Measurements from ENCODE around the gene SV2A.
A peak's percentile ranks its signal among the peaks of the same experiment; 100 is the strongest.

SV2A gene

GRCh38 chr1:149916193-149916897 is 1.3 kb downstream of the SV2A start:
- WGBS (ENCODE audit: insufficient coverage, insufficient read length), result no CpG with 5 or more reads among the region's 9 CpGs
- Histone ChIP-seq H3K4me1 (ENCODE audit: control insufficient read depth, insufficient read depth, low read length) (peaks cover 3% of the 10 kb centered on the region; the same call in 1 of the 2 replicates), H3K4me3 (ENCODE audit: low read length) (peak overlapping the region; percentile 45), H3K27ac (ENCODE audit: low read length) (no peak overlapping the region), H3K9me3 (ENCODE audit: control insufficient read depth, insufficient read depth, low read length) (no peaks in the 10 kb centered on the region), H3K27me3 (ENCODE audit: control insufficient read depth, insufficient read depth, low read length) (no peaks in the 10 kb centered on the region), H3K36me3 (ENCODE audit: control insufficient read depth, insufficient read depth, low read length) (peaks cover 11% of the 10 kb centered on the region; the same call in 1 of the 2 replicates)
- no peak for DNase-seq (ENCODE audit: low read depth, low spot score)

- Histone ChIP-seq H3K27me3 (ENCODE audit: control insufficient read depth, insufficient read depth, low read length) (no peaks in the 10 kb centered on the region), H3K36me3 (ENCODE audit: control insufficient read depth, insufficient read depth, low read length) (peaks cover 11% of the 10 kb centered on the region; the same call in 1 of the 2 replicates), H3K27ac (ENCODE audit: low read length) (no peak overlapping the region), H3K9me3 (ENCODE audit: control insufficient read depth, insufficient read depth, low read length) (no peaks in the 10 kb centered on the region), H3K4me1 (ENCODE audit: control insufficient read depth, insufficient read depth, low read length) (peaks cover 3% of the 10 kb centered on the region; the same call in 1 of the 2 replicates), H3K4me3 (ENCODE audit: low read length) (no peak overlapping the region)
- no CpG with 5 or more reads among the region's 11 CpGs for WGBS (ENCODE audit: insufficient coverage, insufficient read length)
- DNase-seq (ENCODE audit: low read depth, low spot score), result no peak
Measured at GRCh38 chr1:149915429-149916192, 2.0 kb downstream of the SV2A start.

- Histone ChIP-seq H3K4me1 (ENCODE audit: control insufficient read depth, insufficient read depth, low read length) (peaks cover 3% of the 10 kb centered on the region; the same call in 1 of the 2 replicates), H3K36me3 (ENCODE audit: control insufficient read depth, insufficient read depth, low read length) (peaks cover 13% of the 10 kb centered on the region), H3K27me3 (ENCODE audit: control insufficient read depth, insufficient read depth, low read length) (no peaks in the 10 kb centered on the region), H3K4me3 (ENCODE audit: low read length) (no peak overlapping the region), H3K9me3 (ENCODE audit: control insufficient read depth, insufficient read depth, low read length) (no peaks in the 10 kb centered on the region), H3K27ac (ENCODE audit: low read length) (no peak overlapping the region)
- no CpG with 5 or more reads among the region's 1 CpG for WGBS (ENCODE audit: insufficient coverage, insufficient read length)
- DNase-seq (ENCODE audit: low read depth, low spot score), result no peak
Measured at GRCh38 chr1:149914545-149914944, 3.1 kb downstream of the SV2A start.

GRCh38 chr1:149906570-149907075 is 11.0 kb downstream of the SV2A start:
- no peaks in the 10 kb centered on the region for H3K4me1 ChIP-seq (ENCODE audit: control insufficient read depth, insufficient read depth, low read length)
- no peak overlapping the region for H3K27ac ChIP-seq (ENCODE audit: low read length)
- peaks cover 20% of the 10 kb centered on the region for H3K36me3 ChIP-seq (ENCODE audit: control insufficient read depth, insufficient read depth, low read length)
- no peaks in the 10 kb centered on the region for H3K27me3 ChIP-seq (ENCODE audit: control insufficient read depth, insufficient read depth, low read length)
- H3K4me3 ChIP-seq (ENCODE audit: low read length), result no peak overlapping the region
- no CpG with 5 or more reads among the region's 10 CpGs for WGBS (ENCODE audit: insufficient coverage, insufficient read length)
- no peak for DNase-seq (ENCODE audit: low read depth, low spot score)
- no peaks in the 10 kb centered on the region for H3K9me3 ChIP-seq (ENCODE audit: control insufficient read depth, insufficient read depth, low read length)

- no peaks in the 10 kb centered on the region for H3K9me3 ChIP-seq (ENCODE audit: control insufficient read depth, insufficient read depth, low read length)
- H3K4me3 ChIP-seq (ENCODE audit: low read length), result no peak overlapping the region
- H3K36me3 ChIP-seq (ENCODE audit: control insufficient read depth, insufficient read depth, low read length), result peaks cover 11% of the 10 kb centered on the region; the same call in 1 of the 2 replicates
- no peak overlapping the region for H3K27ac ChIP-seq (ENCODE audit: low read length)
- no peak for DNase-seq (ENCODE audit: low read depth, low spot score)
- no peaks in the 10 kb centered on the region for H3K27me3 ChIP-seq (ENCODE audit: control insufficient read depth, insufficient read depth, low read length)
- H3K4me1 ChIP-seq (ENCODE audit: control insufficient read depth, insufficient read depth, low read length), result no peaks in the 10 kb centered on the region; the same call in 1 of the 2 replicates
- WGBS (ENCODE audit: insufficient coverage, insufficient read length), result no CpG with 5 or more reads among the region's 5 CpGs
Measured at GRCh38 chr1:149903836-149904491, 13.7 kb downstream of the SV2A start.

GRCh38 chr1:149899460-149900284 is 18.0 kb downstream of the SV2A start, which contains the start of gene BOLA1:
BOLA1 (plus strand) TSS chr1:149899568; CDS start chr1:149900060, 492 bp downstream.
- Histone ChIP-seq H3K9me3 (ENCODE audit: control insufficient read depth, insufficient read depth, low read length) (no peaks in the 10 kb centered on the region), H3K27ac (ENCODE audit: low read length) (no peak within 1 kb of the TSS), H3K4me1 (ENCODE audit: control insufficient read depth, insufficient read depth, low read length) (no peaks in the 10 kb centered on the region; the same call in 1 of the 2 replicates), H3K36me3 (ENCODE audit: control insufficient read depth, insufficient read depth, low read length) (no peaks in the 10 kb centered on the region), H3K27me3 (ENCODE audit: control insufficient read depth, insufficient read depth, low read length) (no peaks in the 10 kb centered on the region), H3K4me3 (ENCODE audit: low read length) (peak within 1 kb of the TSS; percentile 16; the same call in 1 of the 2 replicates)
- DNase-seq (ENCODE audit: low read depth, low spot score), result no peak
- no CpG with 5 or more reads among the region's 65 CpGs for WGBS (ENCODE audit: insufficient coverage, insufficient read length)

- no CpG with 5 or more reads among the region's 4 CpGs for WGBS (ENCODE audit: insufficient coverage, insufficient read length)
- H3K27ac ChIP-seq (ENCODE audit: low read length), result no peak overlapping the region
Measured at GRCh38 chr1:149896575-149896974, 21.1 kb downstream of the SV2A start.

GRCh38 chr1:149888999-149889289 is 28.7 kb downstream of the SV2A start:
- Histone ChIP-seq H3K36me3 (ENCODE audit: control insufficient read depth, insufficient read depth, low read length) (no peaks in the 10 kb centered on the region), H3K27ac (ENCODE audit: low read length) (no peak overlapping the region), H3K4me1 (ENCODE audit: control insufficient read depth, insufficient read depth, low read length) (no peaks in the 10 kb centered on the region), H3K27me3 (ENCODE audit: control insufficient read depth, insufficient read depth, low read length) (no peaks in the 10 kb centered on the region), H3K9me3 (ENCODE audit: control insufficient read depth, insufficient read depth, low read length) (no peaks in the 10 kb centered on the region), H3K4me3 (ENCODE audit: low read length) (no peak overlapping the region; the same call in 1 of the 2 replicates)
- no CpG with 5 or more reads among the region's 6 CpGs for WGBS (ENCODE audit: insufficient coverage, insufficient read length)
- no peak for DNase-seq (ENCODE audit: low read depth, low spot score)

More at GRCh38 chr1:149896575-149896974, 21.1 kb downstream of the SV2A start:
- Histone ChIP-seq H3K9me3 (ENCODE audit: control insufficient read depth, insufficient read depth, low read length) (no peaks in the 10 kb centered on the region), H3K4me3 (ENCODE audit: low read length) (no peak overlapping the region), H3K27me3 (ENCODE audit: control insufficient read depth, insufficient read depth, low read length) (no peaks in the 10 kb centered on the region), H3K36me3 (ENCODE audit: control insufficient read depth, insufficient read depth, low read length) (no peaks in the 10 kb centered on the region), H3K4me1 (ENCODE audit: control insufficient read depth, insufficient read depth, low read length) (no peaks in the 10 kb centered on the region; the same call in 1 of the 2 replicates)
- DNase-seq (ENCODE audit: low read depth, low spot score), result no peak

GRCh38 chr1:149888247-149888998 is 29.2 kb downstream of the SV2A start:
- Histone ChIP-seq H3K27ac (ENCODE audit: low read length) (peak overlapping the region; percentile 51), H3K9me3 (ENCODE audit: control insufficient read depth, insufficient read depth, low read length) (no peaks in the 10 kb centered on the region), H3K27me3 (ENCODE audit: control insufficient read depth, insufficient read depth, low read length) (no peaks in the 10 kb centered on the region), H3K36me3 (ENCODE audit: control insufficient read depth, insufficient read depth, low read length) (no peaks in the 10 kb centered on the region), H3K4me1 (ENCODE audit: control insufficient read depth, insufficient read depth, low read length) (no peaks in the 10 kb centered on the region), H3K4me3 (ENCODE audit: low read length) (peak overlapping the region; percentile 22; the same call in 1 of the 2 replicates)
- DNase-seq (ENCODE audit: low read depth, low spot score), result no peak
- no CpG with 5 or more reads among the region's 28 CpGs for WGBS (ENCODE audit: insufficient coverage, insufficient read length)

All from iPS DF 6.9 (cell line).